AG04449 (cell line): ENCODE data around the gene TP53BP1.

Source experiments
- CTCF ChIA-PET: fragments of 350-600 bp; formaldehyde crosslinking; extraction: SDS; loops from one replicate; lab custom pipeline; 2021; ENCODE audit warnings: antibody characterized with exemption; lab: Yijun Ruan, JAX
- POLR2A ChIA-PET: fragments of 400-600, 350-600 bp; formaldehyde crosslinking; extraction: SDS; loops from one replicate; lab custom pipeline; 2020; ENCODE audit warnings: antibody characterized with exemption, inconsistent platforms; lab: Yijun Ruan, JAX
- DNase-seq: peaks from one replicate; pipeline ENCODE4 v3.0.0-alpha.2; 2010; ENCODE audit warnings: low read depth, low spot score
- H3K4me3 ChIP-seq: 2 replicates; pipeline ENCODE4 v1.5.1; 2011; ENCODE audit warnings: low read depth, mild to moderate bottlenecking, control low read depth, low read length
- TF ChIP-seq, protein P1 (sequence below): IDR thresholded peaks from one replicate; pipeline ENCODE4 v1.5.1; 2011; ENCODE audit warnings: mild to moderate bottlenecking, moderate library complexity, low read length, control low read depth, inconsistent platforms; ENCODE audit not compliant: insufficient read depth; ENCODE audit errors: missing control alignments

Gene TP53BP1

DNA sequence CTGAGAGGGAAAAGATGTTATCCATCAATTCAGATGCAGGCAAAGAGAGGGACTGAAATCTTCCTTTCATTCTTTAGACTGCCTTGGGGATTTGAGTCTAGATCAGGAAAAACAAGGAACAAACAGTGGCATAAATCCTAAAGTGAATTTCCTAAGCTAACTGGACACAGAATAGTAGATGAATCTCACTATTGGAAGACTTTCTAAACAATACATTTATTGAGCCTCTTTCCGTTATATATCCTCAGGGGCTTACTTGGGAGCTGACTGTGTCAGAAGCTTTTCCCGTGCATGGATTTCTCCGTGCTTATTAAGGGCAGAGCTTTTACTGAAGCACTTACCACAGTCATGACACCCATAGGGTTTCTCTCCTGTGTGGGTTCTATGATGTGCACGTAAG is 132.1 kb downstream of the TP53BP1 start:
- CTCF ChIA-PET, result interaction anchor here (0.7 to 3.1 kb wide), 4 partner anchors 9 to 19 kb away, joined by 3 to 15 read pairs (median 4); partner anchors contain the start of genes TUBGCP4 and ZSCAN29

More for the DNA sequence above, 132.1 kb downstream of the TP53BP1 start:
- POLR2A ChIA-PET, result no interaction called here
- no peak for DNase-seq
- TF ChIP-seq, protein P1, sequence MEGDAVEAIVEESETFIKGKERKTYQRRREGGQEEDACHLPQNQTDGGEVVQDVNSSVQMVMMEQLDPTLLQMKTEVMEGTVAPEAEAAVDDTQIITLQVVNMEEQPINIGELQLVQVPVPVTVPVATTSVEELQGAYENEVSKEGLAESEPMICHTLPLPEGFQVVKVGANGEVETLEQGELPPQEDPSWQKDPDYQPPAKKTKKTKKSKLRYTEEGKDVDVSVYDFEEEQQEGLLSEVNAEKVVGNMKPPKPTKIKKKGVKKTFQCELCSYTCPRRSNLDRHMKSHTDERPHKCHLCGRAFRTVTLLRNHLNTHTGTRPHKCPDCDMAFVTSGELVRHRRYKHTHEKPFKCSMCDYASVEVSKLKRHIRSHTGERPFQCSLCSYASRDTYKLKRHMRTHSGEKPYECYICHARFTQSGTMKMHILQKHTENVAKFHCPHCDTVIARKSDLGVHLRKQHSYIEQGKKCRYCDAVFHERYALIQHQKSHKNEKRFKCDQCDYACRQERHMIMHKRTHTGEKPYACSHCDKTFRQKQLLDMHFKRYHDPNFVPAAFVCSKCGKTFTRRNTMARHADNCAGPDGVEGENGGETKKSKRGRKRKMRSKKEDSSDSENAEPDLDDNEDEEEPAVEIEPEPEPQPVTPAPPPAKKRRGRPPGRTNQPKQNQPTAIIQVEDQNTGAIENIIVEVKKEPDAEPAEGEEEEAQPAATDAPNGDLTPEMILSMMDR, result no peak
- H3K4me3 ChIP-seq, result no peak overlapping the region
